Osteoblast (primary cell): ENCODE data around the gene CDK17. TPM values are rescaled to one million over a fixed set of nuclear protein-coding genes. Genes with fewer than 3 reads are reported as not detected.

Experiments
- DNase-seq: peaks from one replicate; pipeline ENCODE4 v3.0.0; 2011; ENCODE audit warnings: low spot score, mixed read lengths; ENCODE audit not compliant: insufficient read length; ENCODE audit errors: missing footprints
- H2AFZ ChIP-seq: 2 replicates; pipeline ENCODE4 v1.6.0; 2011; ENCODE audit warnings: mild to moderate bottlenecking, low read length
- H3K27ac ChIP-seq: 2 replicates; pipeline ENCODE4 v1.5.1; 2011; ENCODE audit warnings: mild to moderate bottlenecking, low read depth, low read length, moderate library complexity
- H3K27me3 ChIP-seq: 2 replicates; pipeline ENCODE4 v1.6.0; 2012; ENCODE audit warnings: mild to moderate bottlenecking, control low read depth, inconsistent platforms, low read length, moderate library complexity; ENCODE audit not compliant: insufficient read depth
- H3K36me3 ChIP-seq: 2 replicates; pipeline ENCODE4 v1.5.1; 2011; ENCODE audit warnings: mild to moderate bottlenecking, low read length, control low read depth, moderate library complexity; ENCODE audit not compliant: insufficient read depth
- H3K4me1 ChIP-seq: 2 replicates; pipeline ENCODE4 v1.5.1; 2011; ENCODE audit warnings: mild to moderate bottlenecking, low read length, control low read depth, moderate library complexity; ENCODE audit not compliant: insufficient read depth
- H3K4me2 ChIP-seq: 2 replicates; pipeline ENCODE4 v1.6.0; 2011; ENCODE audit warnings: mild to moderate bottlenecking, low read length; ENCODE audit not compliant: insufficient read depth
- H3K4me3 ChIP-seq: fragments of 200-600 bp; sonication (generic); 3 replicates; pipeline ENCODE4 v1.5.1; 2012; ENCODE audit warnings: mild to moderate bottlenecking, low read length, inconsistent platforms; ENCODE audit not compliant: insufficient read depth
- H3K79me2 ChIP-seq: 2 replicates; pipeline ENCODE4 v1.6.0; 2012; ENCODE audit warnings: mild to moderate bottlenecking, low read length, control low read depth, inconsistent platforms; ENCODE audit not compliant: insufficient read depth
- H3K9me3 ChIP-seq: 2 replicates; pipeline ENCODE4 v1.5.1; 2011; ENCODE audit warnings: low read depth, low read length, control low read depth
- H4K20me1 ChIP-seq: 2 replicates; pipeline ENCODE4 v1.6.0; 2012; ENCODE audit warnings: mild to moderate bottlenecking, low read length, control low read depth; ENCODE audit not compliant: insufficient read depth
- total RNA-seq: library from RNA; depleted of rRNA; stranded (reverse); fragments of >200 nt; gene quantifications from 2 replicates; pipeline ENCODE4 v1.2.3, GENCODE V29; 2012
- TF ChIP-seq, protein P1 (sequence below): IDR thresholded peaks from 2 replicates; pipeline ENCODE4 v1.5.1; 2011; ENCODE audit warnings: mild to moderate bottlenecking, low read depth, low read length, moderate library complexity; ENCODE audit errors: extremely low read depth

The CDK17 gene
- total RNA-seq, 1 donor = 68.0 TPM

- H3K4me1 ChIP-seq = peaks cover 29% of the 10 kb centered on the region
- TF ChIP-seq, protein P1, sequence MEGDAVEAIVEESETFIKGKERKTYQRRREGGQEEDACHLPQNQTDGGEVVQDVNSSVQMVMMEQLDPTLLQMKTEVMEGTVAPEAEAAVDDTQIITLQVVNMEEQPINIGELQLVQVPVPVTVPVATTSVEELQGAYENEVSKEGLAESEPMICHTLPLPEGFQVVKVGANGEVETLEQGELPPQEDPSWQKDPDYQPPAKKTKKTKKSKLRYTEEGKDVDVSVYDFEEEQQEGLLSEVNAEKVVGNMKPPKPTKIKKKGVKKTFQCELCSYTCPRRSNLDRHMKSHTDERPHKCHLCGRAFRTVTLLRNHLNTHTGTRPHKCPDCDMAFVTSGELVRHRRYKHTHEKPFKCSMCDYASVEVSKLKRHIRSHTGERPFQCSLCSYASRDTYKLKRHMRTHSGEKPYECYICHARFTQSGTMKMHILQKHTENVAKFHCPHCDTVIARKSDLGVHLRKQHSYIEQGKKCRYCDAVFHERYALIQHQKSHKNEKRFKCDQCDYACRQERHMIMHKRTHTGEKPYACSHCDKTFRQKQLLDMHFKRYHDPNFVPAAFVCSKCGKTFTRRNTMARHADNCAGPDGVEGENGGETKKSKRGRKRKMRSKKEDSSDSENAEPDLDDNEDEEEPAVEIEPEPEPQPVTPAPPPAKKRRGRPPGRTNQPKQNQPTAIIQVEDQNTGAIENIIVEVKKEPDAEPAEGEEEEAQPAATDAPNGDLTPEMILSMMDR = no peak
- peak overlapping the region; percentile 98 for H3K27ac ChIP-seq
- H3K9me3 ChIP-seq = no peaks in the 10 kb centered on the region
- no peak overlapping the region for H2AFZ ChIP-seq
- no peaks in the 10 kb centered on the region for H4K20me1 ChIP-seq
- no peak for DNase-seq
- no peak overlapping the region for H3K4me3 ChIP-seq
- no peaks in the 10 kb centered on the region for H3K27me3 ChIP-seq
- no peaks in the 10 kb centered on the region for H3K36me3 ChIP-seq
- no peak overlapping the region for H3K4me2 ChIP-seq
- H3K79me2 ChIP-seq = no peaks in the 10 kb centered on the region
These were observed 44.2 kb upstream of the CDK17 start for GRCh38 chr12:96444399-96444798.

GRCh38 chr12:96442906-96443305, 42.7 kb upstream of the CDK17 start:
- peaks cover 31% of the 10 kb centered on the region for H3K4me1 ChIP-seq
- H3K79me2 ChIP-seq = no peaks in the 10 kb centered on the region
- no peaks in the 10 kb centered on the region for H3K9me3 ChIP-seq

GRCh38 chr12:96441816-96442215, 41.6 kb upstream of the CDK17 start:
- Histone ChIP-seq H3K79me2 (no peaks in the 10 kb centered on the region), H3K4me1 (peaks cover 29% of the 10 kb centered on the region), H3K4me3 (no peak overlapping the region), H4K20me1 (no peaks in the 10 kb centered on the region), H2AFZ (no peak overlapping the region), H3K27me3 (no peaks in the 10 kb centered on the region), H3K27ac (no peak overlapping the region), H3K36me3 (no peaks in the 10 kb centered on the region), H3K9me3 (no peaks in the 10 kb centered on the region), H3K4me2 (no peak overlapping the region)
- DNase-seq = no peak
- TF ChIP-seq, protein P1 = no peak

More at GRCh38 chr12:96442906-96443305, 42.7 kb upstream of the CDK17 start:
- H2AFZ ChIP-seq = peak overlapping the region; percentile 75
- no peak overlapping the region for H3K4me3 ChIP-seq
- no peak for DNase-seq
- TF ChIP-seq, protein P1 = no peak
- no peaks in the 10 kb centered on the region for H3K36me3 ChIP-seq
- no peaks in the 10 kb centered on the region for H3K27me3 ChIP-seq
- no peak overlapping the region for H3K27ac ChIP-seq
- no peak overlapping the region for H3K4me2 ChIP-seq
- no peaks in the 10 kb centered on the region for H4K20me1 ChIP-seq

- H3K27ac ChIP-seq = no peak overlapping the region
- H2AFZ ChIP-seq = peak overlapping the region; percentile 57
- no peaks in the 10 kb centered on the region for H4K20me1 ChIP-seq
- no peak for DNase-seq
- no peak overlapping the region for H3K4me2 ChIP-seq
- no peak overlapping the region for H3K4me3 ChIP-seq
- H3K27me3 ChIP-seq = no peaks in the 10 kb centered on the region
- no peaks in the 10 kb centered on the region for H3K9me3 ChIP-seq
- TF ChIP-seq, protein P1 = no peak
- H3K36me3 ChIP-seq = no peaks in the 10 kb centered on the region
- H3K79me2 ChIP-seq = no peaks in the 10 kb centered on the region
- H3K4me1 ChIP-seq = peaks cover 16% of the 10 kb centered on the region
These were observed 38.1 kb upstream of the CDK17 start for GRCh38 chr12:96438330-96438729.
